K562 (cell line): Measurements from ENCODE around the gene ADIPOR2. TPM values are rescaled to one million over a fixed set of nuclear protein-coding genes. Genes with fewer than 3 reads are reported as not detected.

Experiments used
- CEBPB ChIP-seq: fragments of 450-650 bp; IDR thresholded peaks from 2 replicates; pipeline ENCODE4 v1.6.1; 2016; ENCODE audit warnings: missing genetic modification characterization, missing compliant biosample characterization
- CTCF ChIP-seq, 3 experiments: IDR thresholded peaks in 2 of 3; conservative IDR thresholded peaks in 1 of 3; 2 replicates each; pipeline ENCODE4 v1.5.1; 2011 to 2012; ENCODE audit warnings: low read length in 3 of 3, mild to moderate bottlenecking in 3 of 3, control low read depth in 2 of 3, improper control_type of control experiment in 1 of 3, inconsistent platforms in 1 of 3, low read depth in 1 of 3, mixed read lengths in 1 of 3, moderate library complexity in 1 of 3; ENCODE audit not compliant: insufficient read depth in 2 of 3
- HES1 ChIP-seq: fragments of 450-650 bp; IDR thresholded peaks from 2 replicates; pipeline ENCODE4 v1.6.1; 2016; ENCODE audit warnings: low read depth, mild to moderate bottlenecking, moderate library complexity
- HNRNPLL ChIP-seq: fragments of 200-400 bp; formaldehyde crosslinking; IDR thresholded peaks from 2 replicates; pipeline ENCODE4 v1.6.1; 2017; ENCODE audit warnings: low read length, low read depth, mild to moderate bottlenecking; ENCODE audit not compliant: poor library complexity, severe bottlenecking
- MYNN ChIP-seq, 2 experiments: sonication (generic); formaldehyde crosslinking in 1 of 2; IDR thresholded peaks; 2 replicates each; pipeline versions ENCODE4 v1.5.0 to v1.6.1; 2016 to 2020; ENCODE audit warnings: antibody characterized with exemption in 1 of 2, missing genetic modification reagents in 1 of 2
- ZNF12 ChIP-seq: sonication (generic); formaldehyde crosslinking; IDR thresholded peaks from 2 replicates; pipeline ENCODE4 v1.4.0; 2020; ENCODE audit warnings: mild to moderate bottlenecking, missing genetic modification reagents
- ZNF444 ChIP-seq: fragments of 250-450 bp; sonication (Bioruptor Pico); IDR thresholded peaks from 2 replicates; pipeline ENCODE4 v1.4.0; 2020; ENCODE audit warnings: mild to moderate bottlenecking, moderate library complexity
- polyA plus RNA-seq, 8 experiments: library from polyadenylated mRNA; depleted of rRNA in 4 of 8; stranded (reverse) in 5 of 8; unstranded in 3 of 8; fragments of >200 nt; fragmentation: Nextera tagmentation in 2 of 8; fragmentation: Illumina TruSeq in 1 of 8; extraction: Ambion mirVana in 2 of 8; extraction: Trizol in 1 of 8; gene quantifications; 2 replicates each; pipeline versions ENCODE4 v1.2.1 to v1.2.3, GENCODE V29; 2011 to 2014; ENCODE audit warnings: inconsistent platforms in 1 of 8, missing spikeins in 1 of 8
- total RNA-seq, 7 experiments: library from RNA; depleted of rRNA in 6 of 7; stranded (reverse); fragments of >200 nt in 6 of 7; fragmentation: Illumina TruSeq in 2 of 7; extraction: Trizol in 2 of 7; gene quantifications; 2 replicates each; pipeline versions ENCODE4 v1.2.1 to v1.2.3, GENCODE V29; 2011 to 2021; ENCODE audit warnings: low replicate concordance in 1 of 7

Gene ADIPOR2
- total and polyA plus RNA-seq, 9 of the 15 experiments (the other 6 are each of a cell fraction or from before 2014, with no cell fraction given): 10.9 to 63.5 (median 46.0) TPM

- no peak for TF ChIP-seq CTCF (IDR thresholded peaks at IDR 0.05 in 2 of 3, conservative IDR thresholded peaks at IDR 0.05 in 1 of 3; ENCODE audit: insufficient read depth in 2 of 3, low read depth in 1 of 3, low read length in 3 of 3)
- TF ChIP-seq ZNF12 (CRISPR knock-in tag): no peak
- TF ChIP-seq CEBPB: peak; percentile 58
- no peak for TF ChIP-seq MYNN (IDR thresholded peaks at IDR 0.05)
- no peak for TF ChIP-seq MYNN (CRISPR knock-in tag; IDR thresholded peaks at IDR 0.05)
- no peak for TF ChIP-seq HNRNPLL
- no peak for TF ChIP-seq ZNF444
- no peak for TF ChIP-seq HES1
Observed at GRCh38 chr12:1660304-1661187, 30.3 kb upstream of the ADIPOR2 start (continued).
